Activated CD8-positive, alpha-beta memory T cell treated with anti-CD3 and anti-CD28 coated beads, Interleukin-2, amount 50 U/mL, for 1 hour (primary cell): ENCODE data around the gene LETM1.

Source experiments
- DNase-seq: peaks from one replicate; pipeline ENCODE4 v3.0.0-alpha.2; 2020; ENCODE audit errors: extremely low read depth

LETM1 gene

GRCh38 chr4:1795299-1796195, 60.4 kb downstream of the LETM1 start:
- no peak for DNase-seq

GRCh38 chr4:1794809-1795298, 61.1 kb downstream of the LETM1 start:
- no peak for DNase-seq

GRCh38 chr4:1793940-1794808, 61.8 kb downstream of the LETM1 start:
- no peak for DNase-seq

- no peak for DNase-seq
Observed at GRCh38 chr4:1793496-1793840, 62.5 kb downstream of the LETM1 start.

- no peak for DNase-seq
Observed at GRCh38 chr4:1792832-1793495, 63.0 kb downstream of the LETM1 start, which contains the start of gene FGFR3. Gene FGFR3, plus strand, starts transcription at chr4:1793293. Its CDS starts 642 bp downstream, at chr4:1793935.

- DNase-seq: no peak
Observed at GRCh38 chr4:1792158-1792831, 63.7 kb downstream of the LETM1 start.

GRCh38 chr4:1790005-1790404, 66.0 kb downstream of the LETM1 start:
- DNase-seq: no peak

- no peak for DNase-seq
Observed at GRCh38 chr4:1789552-1789951, 66.4 kb downstream of the LETM1 start.

GRCh38 chr4:1788254-1788973, 67.5 kb downstream of the LETM1 start:
- no peak for DNase-seq

GRCh38 chr4:1787411-1788077, 68.4 kb downstream of the LETM1 start:
- no peak for DNase-seq

GRCh38 chr4:1786544-1787362, 69.2 kb downstream of the LETM1 start:
- DNase-seq: no peak

- no peak for DNase-seq
Observed at GRCh38 chr4:1785592-1785991, 70.4 kb downstream of the LETM1 start.

- DNase-seq: no peak
Observed at GRCh38 chr4:1784789-1785591, 71.0 kb downstream of the LETM1 start.

GRCh38 chr4:1784395-1784788, 71.6 kb downstream of the LETM1 start:
- DNase-seq: no peak

- no peak for DNase-seq
Observed at GRCh38 chr4:1783970-1784369, 72.0 kb downstream of the LETM1 start.

GRCh38 chr4:1783015-1783414, 72.9 kb downstream of the LETM1 start:
- no peak for DNase-seq

- DNase-seq: no peak
Observed at GRCh38 chr4:1780435-1780834, 75.5 kb downstream of the LETM1 start.

GRCh38 chr4:1779588-1780382, 76.2 kb downstream of the LETM1 start:
- DNase-seq: no peak
